KOPT-K1 (cell line): ENCODE data around the gene TMEM131.
"Not testable (repeated sequence)": the region's sequence is repeated elsewhere in the genome, so short reads cannot be mapped to it uniquely, and the experiment has no call there.

Experiments used
- H3K27ac ChIP-seq: fragments of 200-600 bp; sonication (generic); 2 replicates; pipeline ENCODE4 v1.5.1; 2016; ENCODE audit warnings: antibody characterized with exemption, mild to moderate bottlenecking, low read depth, low read length; ENCODE audit not compliant: poor library complexity, severe bottlenecking
- H3K36me3 ChIP-seq: fragments of 200-600 bp; sonication (generic); 2 replicates; pipeline ENCODE4 v1.5.1; 2017; ENCODE audit warnings: antibody characterized with exemption, mild to moderate bottlenecking, low read length, moderate library complexity; ENCODE audit not compliant: insufficient read depth
- H3K9me3 ChIP-seq: fragments of 200-600 bp; sonication (generic); 2 replicates; pipeline ENCODE4 v1.5.1; 2017; ENCODE audit warnings: antibody characterized with exemption, low read length, mild to moderate bottlenecking; ENCODE audit not compliant: insufficient read depth, poor library complexity, severe bottlenecking

The TMEM131 gene

DNA sequence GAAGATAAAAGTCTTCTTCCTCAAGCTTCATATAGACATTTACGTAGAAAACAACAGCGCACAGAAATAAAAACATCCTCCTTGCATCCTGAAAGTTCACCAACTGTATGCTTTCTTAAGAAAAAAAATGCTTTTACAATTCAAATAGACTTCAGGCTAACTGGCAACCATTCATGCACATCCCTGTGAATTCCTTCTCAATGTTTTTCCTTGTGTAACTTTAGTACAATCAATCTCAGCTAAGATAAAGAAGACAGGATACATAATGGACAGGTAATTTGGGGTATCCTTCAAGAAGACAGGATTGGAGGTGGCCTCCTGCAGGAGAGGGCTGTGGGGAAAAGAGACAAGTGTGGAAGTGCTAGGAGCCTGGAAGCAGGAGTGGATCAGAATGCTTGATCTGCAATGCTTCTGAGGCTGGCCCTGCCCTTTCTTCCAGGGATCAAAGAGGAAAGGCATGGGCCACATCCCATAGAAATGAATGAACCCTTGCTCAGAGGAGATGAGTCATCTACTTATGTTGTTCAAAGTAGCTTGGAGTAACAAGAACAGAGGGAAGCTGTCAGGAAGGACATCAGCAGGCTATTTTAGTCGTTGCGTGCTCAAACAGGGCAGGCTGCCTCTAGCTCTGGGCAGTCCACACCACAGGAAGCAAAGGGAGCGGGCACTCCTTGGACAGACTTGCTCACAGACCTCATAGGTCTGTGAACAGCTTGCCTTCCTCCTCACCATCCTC, 126.6 kb downstream of the TMEM131 start:
- Histone ChIP-seq H3K27ac (peak overlapping the region; percentile 78), H3K9me3 (peaks cover 21% of the 10 kb centered on the region), H3K36me3 (no peaks in the 10 kb centered on the region)

DNA sequence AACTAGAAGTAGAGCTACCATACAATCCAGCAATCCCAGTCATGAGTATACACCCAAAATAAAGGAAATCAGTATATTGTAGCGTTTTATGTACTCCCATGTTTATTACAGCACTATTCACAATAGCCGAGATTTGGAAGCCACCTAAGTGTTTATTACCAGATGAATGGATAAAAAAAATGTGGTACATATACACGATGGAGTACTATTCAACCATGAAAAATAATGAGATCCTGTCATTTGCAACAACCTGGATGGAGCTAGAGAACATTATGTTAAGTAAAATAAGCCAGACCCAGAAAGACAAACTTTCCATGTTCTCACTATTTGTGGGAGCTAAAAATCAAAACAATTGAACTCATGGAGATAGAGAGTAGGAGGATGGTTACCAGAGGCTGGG, 131.9 kb downstream of the TMEM131 start:
- Histone ChIP-seq H3K36me3 (peaks cover 14% of the 10 kb centered on the region; the same call in 1 of the 2 replicates), H3K9me3 (no peaks in the 10 kb centered on the region), H3K27ac (no peak overlapping the region)

DNA sequence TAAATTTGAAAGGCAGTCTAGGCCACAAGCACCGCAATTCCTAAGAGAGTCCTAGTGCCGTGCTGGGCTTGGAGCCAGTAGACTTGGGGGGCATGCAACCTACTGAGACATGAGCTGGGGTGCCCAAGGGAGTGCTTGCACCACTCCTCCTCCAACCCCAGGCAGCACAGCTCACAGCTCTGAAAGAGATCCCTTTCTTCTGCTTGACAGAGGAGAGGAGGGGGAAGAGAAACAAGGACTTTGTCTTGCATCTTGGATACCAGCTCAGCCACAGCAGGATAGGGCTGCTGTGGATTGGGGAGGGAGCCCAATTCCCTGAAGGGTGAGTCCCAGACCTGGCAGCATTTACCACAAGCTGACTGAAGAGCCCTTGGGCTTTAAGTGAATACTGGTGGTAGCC, 134.6 kb downstream of the TMEM131 start:
- Histone ChIP-seq H3K36me3 (peaks cover 25% of the 10 kb centered on the region; the same call in 1 of the 2 replicates), H3K9me3 (no peaks in the 10 kb centered on the region), H3K27ac (no peak overlapping the region)

DNA sequence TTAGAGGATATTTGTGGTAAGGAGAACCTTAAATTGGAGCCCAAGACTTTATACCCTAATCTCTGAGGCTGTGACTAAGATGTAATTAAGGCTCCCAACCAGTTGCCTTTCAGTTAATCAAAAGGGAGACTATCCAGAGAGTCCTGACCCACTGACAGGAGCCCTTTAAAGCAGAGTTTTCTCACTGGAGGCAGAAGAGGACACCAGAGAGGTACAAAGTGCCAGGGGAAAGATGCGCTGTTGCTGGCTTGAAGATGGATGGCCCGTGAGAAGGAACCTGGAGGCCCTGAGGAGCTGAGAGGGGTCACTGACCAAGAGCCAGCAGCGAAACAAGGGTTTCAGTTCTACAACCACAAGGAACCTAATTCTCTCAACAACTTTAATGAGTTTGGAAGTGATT, 137.3 kb downstream of the TMEM131 start:
- H3K36me3 ChIP-seq, result peaks cover 25% of the 10 kb centered on the region; the same call in 1 of the 2 replicates
- no peaks in the 10 kb centered on the region for H3K9me3 ChIP-seq
- H3K27ac ChIP-seq, result no peak overlapping the region

DNA sequence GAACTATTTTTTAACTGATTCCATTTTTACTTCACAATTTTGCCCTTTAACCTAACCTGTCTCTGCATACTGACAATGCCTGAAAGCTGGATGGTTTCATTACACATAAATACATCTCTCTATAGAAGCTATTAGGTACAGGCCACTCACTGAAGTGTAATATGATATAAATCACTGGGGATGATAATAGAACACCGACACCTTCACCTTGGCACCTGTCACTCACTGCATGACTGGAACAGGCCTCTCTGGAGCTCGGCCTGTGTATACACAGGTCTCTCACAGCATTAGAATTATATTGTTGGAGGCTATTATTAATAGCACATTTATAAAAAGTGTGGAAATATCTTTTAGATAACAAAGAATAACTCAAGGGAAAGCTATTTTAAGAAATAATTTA, 138.2 kb downstream of the TMEM131 start:
- Histone ChIP-seq H3K36me3 (peaks cover 25% of the 10 kb centered on the region; the same call in 1 of the 2 replicates), H3K9me3 (no peaks in the 10 kb centered on the region), H3K27ac (no peak overlapping the region)

DNA sequence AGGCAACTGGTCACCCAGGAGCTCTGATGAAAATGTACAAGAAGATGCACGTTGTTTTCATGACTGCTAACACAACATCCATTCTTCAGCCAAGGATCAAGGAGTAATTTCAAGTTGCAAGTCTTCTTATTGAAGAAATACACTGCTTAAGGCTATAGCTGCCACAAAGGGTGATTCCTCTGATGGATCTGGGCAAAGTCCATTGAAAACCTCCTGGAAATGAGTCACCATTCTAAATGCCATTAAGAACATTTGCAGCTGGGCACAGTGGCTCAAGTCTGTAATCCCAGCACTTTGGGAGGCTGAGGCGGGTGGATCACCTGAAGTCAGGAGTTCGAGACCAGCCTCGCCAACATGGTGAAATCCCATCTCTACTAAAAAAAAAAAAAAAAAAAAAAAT, 142.7 kb downstream of the TMEM131 start:
- H3K9me3 ChIP-seq, H3K36me3 ChIP-seq, H3K27ac ChIP-seq: not testable (repeated sequence)

DNA sequence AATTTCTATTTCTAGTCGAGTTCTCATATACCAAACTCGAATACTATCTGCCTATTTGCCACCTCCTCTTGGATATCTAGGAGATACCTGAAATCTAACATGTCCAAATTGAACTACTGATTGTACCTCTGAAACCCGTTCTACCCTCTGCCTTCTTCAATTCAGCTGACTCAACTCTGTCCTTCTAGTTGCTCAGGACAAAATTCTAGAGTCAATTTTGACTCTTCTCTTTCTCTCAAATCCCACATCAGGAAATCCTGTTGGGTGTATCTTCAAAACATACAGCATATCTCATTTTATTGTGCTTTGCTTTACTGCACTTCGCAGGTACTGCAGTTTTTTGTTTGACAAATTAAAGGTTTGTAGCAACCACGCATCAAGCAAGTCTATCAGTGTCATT, 144.6 kb downstream of the TMEM131 start:
- Histone ChIP-seq H3K36me3 (no peaks in the 10 kb centered on the region), H3K27ac (no peak overlapping the region), H3K9me3 (no peaks in the 10 kb centered on the region)

DNA sequence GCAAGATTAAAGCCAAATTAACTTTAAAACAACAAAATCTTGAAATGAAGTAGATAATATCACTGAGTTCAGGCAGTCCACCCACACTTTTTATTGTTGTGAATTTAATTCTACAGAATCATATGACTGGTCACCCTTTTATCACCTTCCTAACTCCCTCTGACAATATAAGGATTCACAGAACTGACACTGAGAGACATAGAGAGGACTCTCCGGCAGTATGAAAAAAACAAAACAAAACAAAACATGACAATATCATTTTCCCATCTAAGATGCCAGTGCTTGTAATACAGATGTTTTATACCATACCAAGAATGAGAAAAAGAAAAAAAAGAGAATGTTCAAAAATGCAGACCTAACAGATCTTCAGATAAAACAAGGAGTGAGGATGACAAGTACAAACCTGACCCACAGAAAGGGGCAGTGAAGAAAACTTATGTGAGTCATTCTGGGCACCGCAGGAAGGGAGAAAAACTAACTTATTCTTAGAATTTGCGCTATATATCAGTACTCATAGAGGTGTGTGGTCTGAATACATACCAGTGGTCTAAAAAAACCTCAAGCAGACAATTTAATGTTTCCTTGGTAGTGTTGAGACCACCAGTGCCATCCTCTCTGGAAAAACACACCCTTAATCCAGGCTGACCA, 145.7 kb downstream of the TMEM131 start:
- no peak overlapping the region for H3K27ac ChIP-seq
- no peaks in the 10 kb centered on the region for H3K9me3 ChIP-seq
- no peaks in the 10 kb centered on the region for H3K36me3 ChIP-seq

DNA sequence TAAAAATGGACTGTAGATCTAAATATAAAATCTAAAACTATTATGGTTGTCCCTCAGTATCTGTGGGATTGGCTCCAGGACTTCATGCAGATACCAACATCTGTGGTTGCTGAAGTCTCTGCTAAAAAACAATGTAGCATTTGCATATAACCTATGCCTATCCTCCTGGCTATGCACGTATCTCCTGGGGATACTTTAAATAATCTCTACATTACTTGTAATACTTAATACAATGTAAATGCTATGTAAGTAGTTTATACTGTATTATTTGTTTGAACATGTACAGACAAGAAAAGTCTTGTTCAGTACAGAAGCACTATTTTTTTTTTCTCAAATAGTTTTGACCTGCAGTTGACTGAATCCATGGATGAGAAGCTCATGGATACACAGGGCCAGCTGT, 147.4 kb downstream of the TMEM131 start:
- no peak overlapping the region for H3K27ac ChIP-seq
- no peaks in the 10 kb centered on the region for H3K9me3 ChIP-seq
- no peaks in the 10 kb centered on the region for H3K36me3 ChIP-seq

DNA sequence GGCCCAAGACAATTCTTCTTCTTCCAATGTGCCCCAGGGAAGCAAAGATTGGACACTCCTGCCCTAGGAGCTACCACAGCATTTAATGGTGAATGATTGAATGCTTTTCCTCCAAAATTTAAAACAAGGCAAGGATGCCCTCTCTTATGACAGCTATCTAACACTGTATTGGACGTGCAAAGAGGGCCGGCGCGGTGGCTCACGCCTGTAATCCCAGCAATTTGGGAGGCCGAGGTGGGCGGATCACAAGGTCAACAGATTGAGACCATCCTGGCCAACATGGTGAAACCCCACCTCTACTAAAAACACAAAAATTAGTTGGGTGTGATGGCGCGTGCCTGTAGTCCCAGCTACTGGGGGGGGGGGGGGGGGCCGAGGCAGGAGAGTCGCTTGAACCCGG, 149.0 kb downstream of the TMEM131 start:
- H3K9me3 ChIP-seq, H3K36me3 ChIP-seq, H3K27ac ChIP-seq: not testable (repeated sequence)

DNA sequence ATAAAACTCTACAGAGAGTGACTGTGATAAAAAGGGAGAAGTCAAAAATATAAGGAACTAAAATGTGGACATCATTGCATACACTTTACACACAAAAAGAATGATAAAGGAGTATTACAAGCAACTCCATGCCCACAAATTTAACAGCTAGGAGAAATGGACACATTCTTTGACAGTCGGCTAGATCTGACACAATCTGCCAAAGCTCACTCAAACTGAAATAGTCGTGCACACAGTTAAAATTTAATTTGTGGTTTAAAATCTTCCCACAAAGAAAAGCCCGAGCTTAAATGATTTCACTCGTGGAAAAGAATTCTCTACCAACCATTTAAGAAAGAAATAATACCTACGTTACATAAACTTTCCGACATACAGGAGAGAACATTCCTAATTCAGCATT, 149.9 kb downstream of the TMEM131 start:
- no peak overlapping the region for H3K27ac ChIP-seq
- H3K36me3 ChIP-seq, result peaks cover 4% of the 10 kb centered on the region

DNA sequence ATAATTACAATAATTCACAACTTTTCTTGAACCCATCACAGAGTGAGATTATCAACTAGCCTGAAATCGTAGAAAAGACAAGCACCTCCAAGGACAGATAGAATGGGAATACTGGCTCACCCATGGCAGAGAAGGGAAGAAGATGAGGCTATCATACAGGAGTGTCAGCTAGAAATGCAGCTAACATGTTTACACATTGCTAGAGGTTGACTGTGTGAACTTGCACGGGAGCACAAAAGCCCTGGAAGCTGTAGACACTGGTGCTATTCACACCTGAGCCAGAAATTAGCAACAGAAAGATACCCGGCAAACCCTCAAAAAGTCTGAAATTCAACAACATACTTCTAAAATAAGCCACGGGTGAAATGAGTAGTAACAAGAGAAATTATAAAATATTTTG, 150.6 kb downstream of the TMEM131 start:
- Histone ChIP-seq H3K9me3 (no peaks in the 10 kb centered on the region), H3K36me3 (peaks cover 10% of the 10 kb centered on the region), H3K27ac (no peak overlapping the region)

More for the DNA sequence above, 149.9 kb downstream of the TMEM131 start:
- H3K9me3 ChIP-seq, result no peaks in the 10 kb centered on the region

DNA sequence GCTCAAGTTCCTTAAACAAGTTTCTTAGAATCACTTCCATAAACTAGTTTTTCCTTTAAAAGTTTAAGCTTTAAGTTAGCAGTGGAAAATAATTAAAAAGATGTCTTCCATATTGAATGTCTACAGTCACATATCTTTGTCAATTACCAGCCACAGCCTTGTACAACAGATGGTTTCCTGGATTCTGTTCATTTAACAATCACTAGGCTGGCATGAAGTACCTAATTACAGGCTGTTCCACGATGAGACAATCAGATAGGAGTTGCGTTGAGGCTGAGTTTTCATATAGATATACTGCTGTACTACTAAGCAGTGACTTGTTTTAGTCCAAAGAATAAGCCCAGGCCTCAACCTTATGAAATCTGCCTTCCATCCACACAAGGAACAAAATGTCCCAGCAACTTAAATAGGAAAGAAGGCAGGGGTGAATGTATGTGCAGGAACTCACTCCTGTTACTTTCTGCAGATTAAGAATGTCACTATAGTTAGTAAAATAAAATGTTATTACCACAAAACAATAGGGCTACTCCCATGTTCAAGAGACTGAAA, 151.4 kb downstream of the TMEM131 start:
- Histone ChIP-seq H3K27ac (no peak overlapping the region), H3K36me3 (peaks cover 18% of the 10 kb centered on the region), H3K9me3 (no peaks in the 10 kb centered on the region)

DNA sequence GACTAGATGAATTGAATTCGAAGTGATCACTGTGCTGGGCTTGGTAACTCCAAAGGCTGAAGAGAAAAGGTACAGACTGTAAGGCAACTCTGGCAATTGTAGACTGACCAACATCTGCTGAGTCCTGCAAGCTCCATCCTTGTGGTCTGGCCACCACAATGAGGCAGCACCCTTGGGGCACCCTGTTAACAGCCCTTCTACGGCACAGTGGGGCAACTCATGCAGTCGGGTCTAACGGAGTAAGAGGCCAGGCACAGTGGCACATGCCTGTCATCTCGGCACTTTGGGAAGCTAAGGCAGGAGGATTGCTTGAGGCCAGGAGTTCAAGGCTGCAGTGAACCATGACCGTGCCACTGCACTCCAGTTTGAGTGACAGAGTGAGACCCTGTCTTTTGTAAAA, 155.6 kb downstream of the TMEM131 start:
- no peak overlapping the region for H3K27ac ChIP-seq
- H3K36me3 ChIP-seq, result peaks cover 24% of the 10 kb centered on the region
- H3K9me3 ChIP-seq, result no peaks in the 10 kb centered on the region

DNA sequence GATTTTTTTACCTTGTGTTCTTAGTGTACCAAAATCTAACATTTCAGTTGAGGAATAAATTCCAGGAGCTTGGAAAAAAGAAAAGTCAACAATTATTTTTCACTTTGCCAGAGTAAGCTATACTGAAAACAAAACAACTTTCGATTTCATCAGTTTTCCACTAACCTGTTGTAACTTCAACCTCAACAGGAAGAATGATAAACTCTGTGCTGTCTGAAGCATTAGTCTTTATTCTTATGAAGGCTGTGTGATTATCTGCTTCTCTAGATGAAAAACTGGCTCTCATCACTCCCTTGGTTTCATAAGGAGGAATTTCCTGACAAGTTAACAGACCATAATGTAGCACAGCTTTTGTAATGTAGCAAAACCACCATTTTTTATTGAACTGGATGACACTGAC, 161.1 kb downstream of the TMEM131 start:
- Histone ChIP-seq H3K9me3 (no peaks in the 10 kb centered on the region), H3K27ac (peak overlapping the region; percentile 38), H3K36me3 (peaks cover 9% of the 10 kb centered on the region)

DNA sequence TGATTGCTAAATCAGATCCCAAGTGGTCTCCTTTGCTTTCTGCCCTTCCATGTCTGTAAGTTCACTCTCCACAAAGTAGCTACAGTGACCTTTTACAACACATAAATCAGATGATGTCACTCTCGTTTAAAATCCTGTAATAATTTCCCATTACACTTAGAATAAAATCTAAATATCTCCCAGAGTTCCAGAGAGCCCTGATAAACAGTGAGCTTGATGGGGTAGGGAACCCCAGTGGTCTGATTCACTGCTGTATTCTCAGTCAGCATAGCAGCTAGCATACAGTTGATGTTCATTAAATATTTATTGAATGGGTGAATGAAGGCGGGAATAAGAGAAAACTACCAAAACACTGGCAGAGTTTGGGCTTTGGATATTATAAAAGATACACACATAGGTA, 164.6 kb downstream of the TMEM131 start:
- no peak overlapping the region for H3K27ac ChIP-seq

More for the DNA sequence above, 164.6 kb downstream of the TMEM131 start:
- Histone ChIP-seq H3K9me3 (no peaks in the 10 kb centered on the region), H3K36me3 (peaks cover 10% of the 10 kb centered on the region; the same call in 1 of the 2 replicates)
